Effector memory CD4-positive, alpha-beta T cell (primary cell): ENCODE measurements around the gene PPA1.
"Not testable (repeated sequence)": the region's sequence is repeated elsewhere in the genome, so short reads cannot be mapped to it uniquely, and the experiment has no call there.

Source experiments
- DNase-seq, 3 donors: peaks; one replicate each; pipeline ENCODE4 v3.0.0-alpha.2; 2020
- H3K27ac ChIP-seq: 2 replicates; pipeline ENCODE4 v1.7.0; 2013; ENCODE audit warnings: mild to moderate bottlenecking, low read length, moderate library complexity; ENCODE audit not compliant: insufficient read depth, poor library complexity, severe bottlenecking
- H3K27me3 ChIP-seq: replicated peaks from 2 replicates; pipeline ENCODE4 v1.7.0; 2013; ENCODE audit warnings: mild to moderate bottlenecking, low read length; ENCODE audit not compliant: insufficient read depth, control insufficient read depth, poor library complexity, severe bottlenecking
- H3K36me3 ChIP-seq: 2 replicates; pipeline ENCODE4 v1.7.0; 2013; ENCODE audit warnings: mild to moderate bottlenecking, low read length, moderate library complexity; ENCODE audit not compliant: control insufficient read depth, insufficient read depth
- H3K4me1 ChIP-seq: 2 replicates; pipeline ENCODE4 v1.7.0; 2013; ENCODE audit warnings: low read length, mild to moderate bottlenecking; ENCODE audit not compliant: control insufficient read depth, insufficient read depth, poor library complexity, severe bottlenecking
- H3K4me3 ChIP-seq: 2 replicates; pipeline ENCODE4 v1.7.0; 2013; ENCODE audit warnings: low read length, low read depth, mild to moderate bottlenecking; ENCODE audit not compliant: insufficient read depth, poor library complexity, severe bottlenecking
- H3K9me3 ChIP-seq: 2 replicates; pipeline ENCODE4 v1.7.0; 2013; ENCODE audit warnings: mild to moderate bottlenecking, low read length, moderate library complexity; ENCODE audit not compliant: control insufficient read depth

The PPA1 gene

DNA sequence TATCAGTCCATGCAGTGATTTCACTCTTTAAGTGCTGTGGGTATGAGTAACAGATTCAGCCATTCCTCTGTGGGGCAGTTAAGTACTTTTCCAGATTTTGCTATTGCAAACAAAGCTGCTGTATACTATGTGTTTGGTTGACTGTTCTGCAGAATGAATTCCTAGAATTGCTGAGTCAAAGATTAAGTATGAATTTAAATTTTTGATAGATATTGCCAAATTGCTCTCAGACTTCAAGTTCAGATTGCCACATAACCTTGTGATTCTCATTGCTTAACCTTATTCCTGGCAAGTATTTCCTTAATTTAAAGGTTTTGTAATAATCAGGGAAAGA lies 41.3 kb downstream of the PPA1 start:
- Histone ChIP-seq H3K36me3 (no peaks in the 10 kb centered on the region), H3K4me1 (no peaks in the 10 kb centered on the region), H3K9me3 (no peaks in the 10 kb centered on the region), H3K27me3 (no peaks in the 10 kb centered on the region), H3K27ac (no peak overlapping the region), H3K4me3 (no peak overlapping the region)
- no peak for DNase-seq

DNA sequence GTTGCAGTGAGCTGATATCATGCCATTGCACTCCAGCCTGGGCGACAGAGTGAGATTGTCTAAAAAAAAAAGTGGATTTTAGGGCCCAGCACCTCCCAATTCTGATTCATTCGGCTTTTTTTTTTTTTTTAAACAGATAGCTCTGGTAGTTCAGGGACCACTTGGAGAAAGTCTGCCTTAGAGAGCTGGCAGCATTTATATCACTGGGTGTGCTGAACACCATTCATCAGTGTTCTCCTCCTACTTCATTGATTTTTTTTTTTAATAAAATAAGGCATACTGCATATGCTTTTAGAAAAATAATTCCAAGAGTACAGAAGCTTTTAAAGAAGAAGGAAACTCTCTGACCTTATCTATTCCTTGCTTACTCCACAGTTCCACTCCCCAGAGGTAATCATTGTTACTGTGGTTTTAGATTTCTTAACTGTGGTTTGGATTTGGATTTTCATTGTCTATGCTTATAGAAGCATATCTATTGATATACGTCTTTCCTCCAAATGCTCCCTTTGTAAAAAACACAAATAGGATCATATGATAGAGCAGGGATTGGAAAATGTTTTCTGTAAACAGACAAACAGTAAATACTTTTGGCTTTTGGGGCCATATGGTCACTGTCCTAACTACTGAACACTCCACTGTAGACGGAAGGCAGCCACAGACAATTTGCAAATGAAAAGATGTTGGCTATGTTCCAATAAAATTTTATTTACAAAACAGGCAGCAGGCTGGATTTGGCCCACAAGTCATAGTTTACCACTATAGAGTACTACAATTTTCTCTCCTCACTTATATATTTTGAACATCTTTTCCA lies 41.9 kb downstream of the PPA1 start:
- Histone ChIP-seq H3K27ac (no peak overlapping the region), H3K9me3 (no peaks in the 10 kb centered on the region), H3K27me3 (no peaks in the 10 kb centered on the region), H3K4me1 (no peaks in the 10 kb centered on the region), H3K36me3 (no peaks in the 10 kb centered on the region), H3K4me3 (no peak overlapping the region)
- DNase-seq, result no peak

GRCh38 chr10:70190581-70190980 lies 42.6 kb downstream of the PPA1 start:
- Histone ChIP-seq H3K27ac (no peak overlapping the region), H3K9me3 (no peaks in the 10 kb centered on the region), H3K36me3 (no peaks in the 10 kb centered on the region), H3K4me3 (no peak overlapping the region), H3K4me1 (no peaks in the 10 kb centered on the region), H3K27me3 (no peaks in the 10 kb centered on the region)
- no peak for DNase-seq

DNA sequence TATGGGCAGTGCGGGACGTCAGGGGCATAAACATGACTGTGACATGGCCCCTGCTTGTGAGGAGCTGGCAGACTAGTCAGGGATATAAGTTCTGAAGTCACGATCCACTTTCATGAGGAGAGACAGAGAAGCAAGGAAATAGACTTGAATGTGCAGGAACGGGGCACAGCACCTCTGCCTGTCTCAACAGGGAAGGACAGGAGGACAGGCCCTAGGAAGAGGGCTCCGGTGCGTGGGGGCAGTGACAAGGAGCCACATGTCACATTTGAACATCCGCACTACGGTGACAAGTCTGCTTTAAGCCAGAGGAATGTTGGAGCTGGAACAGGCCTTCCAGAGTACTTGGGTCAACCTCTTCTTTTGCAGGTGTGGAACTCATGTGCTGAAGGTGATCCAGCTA lies 43.1 kb downstream of the PPA1 start:
- Histone ChIP-seq H3K27ac (no peak overlapping the region), H3K9me3 (no peaks in the 10 kb centered on the region), H3K4me3 (no peak overlapping the region), H3K36me3 (no peaks in the 10 kb centered on the region), H3K4me1 (no peaks in the 10 kb centered on the region), H3K27me3 (no peaks in the 10 kb centered on the region)
- no peak for DNase-seq

- no peaks in the 10 kb centered on the region for H3K4me1 ChIP-seq
- no peak for DNase-seq
- H3K36me3 ChIP-seq, result no peaks in the 10 kb centered on the region
- H3K27ac ChIP-seq, result no peak overlapping the region
- no peaks in the 10 kb centered on the region for H3K27me3 ChIP-seq
- no peaks in the 10 kb centered on the region for H3K9me3 ChIP-seq
- no peak overlapping the region for H3K4me3 ChIP-seq
These were observed 44.5 kb downstream of the PPA1 start for GRCh38 chr10:70188768-70189167.

DNA sequence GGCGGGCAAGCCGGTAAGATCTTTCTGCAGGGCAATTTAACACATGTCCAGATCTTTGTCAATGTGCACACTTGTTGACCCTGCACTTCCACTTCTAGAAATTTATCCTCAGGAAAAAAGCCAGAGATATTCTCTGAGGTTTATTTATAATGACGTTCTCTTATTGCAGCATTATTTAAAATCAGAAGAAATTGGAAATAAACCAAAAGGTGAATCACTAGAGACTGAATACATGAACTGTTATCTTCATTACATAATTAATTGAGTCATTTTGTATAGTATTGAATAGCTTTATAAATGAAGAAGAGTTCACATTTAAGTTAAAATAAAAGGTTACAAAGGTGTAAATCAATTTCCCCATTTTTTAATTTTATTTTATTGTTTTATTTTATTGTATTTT lies 46.7 kb downstream of the PPA1 start:
- DNase-seq, result no peak
- Histone ChIP-seq H3K27ac (no peak overlapping the region), H3K27me3 (no peaks in the 10 kb centered on the region), H3K4me3 (no peak overlapping the region), H3K4me1 (no peaks in the 10 kb centered on the region), H3K36me3 (no peaks in the 10 kb centered on the region), H3K9me3 (no peaks in the 10 kb centered on the region)

- no peak for DNase-seq
- Histone ChIP-seq H3K4me1 (no peaks in the 10 kb centered on the region), H3K36me3 (no peaks in the 10 kb centered on the region), H3K27me3 (no peaks in the 10 kb centered on the region), H3K9me3 (no peaks in the 10 kb centered on the region), H3K27ac (no peak overlapping the region), H3K4me3 (no peak overlapping the region)
These were observed 47.1 kb downstream of the PPA1 start for GRCh38 chr10:70186090-70186489.

DNA sequence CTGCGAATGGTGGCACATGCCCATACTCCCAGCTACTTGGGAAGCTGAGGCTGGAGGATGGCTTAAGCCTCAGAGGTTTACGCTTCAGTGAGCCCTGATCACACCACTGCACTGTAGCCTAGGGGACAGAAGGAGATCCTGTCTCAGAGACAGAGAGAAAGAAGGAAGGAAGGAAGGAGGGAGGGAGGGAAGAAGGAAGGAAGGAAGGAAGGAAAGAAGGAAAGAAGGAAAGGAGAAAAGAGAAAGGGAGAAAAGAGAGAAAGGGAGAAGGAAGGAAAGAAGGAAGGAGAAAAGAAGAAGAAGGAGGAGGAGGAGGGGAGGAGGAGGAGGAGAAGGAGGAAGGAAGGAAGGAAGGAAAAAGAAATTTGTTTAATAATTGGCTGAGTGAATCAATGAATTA lies 49.9 kb downstream of the PPA1 start:
- H3K4me1 ChIP-seq, result no peaks in the 10 kb centered on the region
- no peaks in the 10 kb centered on the region for H3K9me3 ChIP-seq
- H3K27ac ChIP-seq, result no peak overlapping the region
- H3K27me3 ChIP-seq, result no peaks in the 10 kb centered on the region
- DNase-seq, result no peak
- H3K4me3 ChIP-seq, result no peak overlapping the region
- H3K36me3 ChIP-seq, result no peaks in the 10 kb centered on the region

DNA sequence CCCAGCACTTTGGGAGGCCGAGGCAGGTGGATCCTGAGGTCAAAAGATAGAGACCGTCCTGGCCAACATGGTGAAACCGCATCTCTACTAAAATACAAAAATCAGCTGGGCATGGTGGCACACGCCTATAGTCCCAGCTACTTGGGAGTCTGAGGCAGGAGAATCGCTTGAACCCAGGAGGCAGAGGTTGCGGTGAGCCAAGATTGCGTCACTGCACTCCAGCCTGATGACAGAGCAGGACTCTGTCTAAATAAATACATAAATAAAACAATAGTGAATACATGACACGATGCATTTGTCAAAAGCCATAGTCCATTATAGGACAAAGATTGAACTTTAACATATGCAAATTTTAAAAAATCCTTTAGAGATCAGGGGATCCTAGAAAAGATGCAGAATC lies 54.0 kb downstream of the PPA1 start:
- not testable (repeated sequence) for H3K9me3 ChIP-seq, H3K4me3 ChIP-seq, H3K27ac ChIP-seq, H3K27me3 ChIP-seq, DNase-seq, H3K36me3 ChIP-seq, H3K4me1 ChIP-seq

GRCh38 chr10:70178139-70178725 lies 55.0 kb downstream of the PPA1 start:
- DNase-seq, result no peak
- H3K27me3 ChIP-seq, result no peaks in the 10 kb centered on the region
- H3K4me1 ChIP-seq, result peaks cover 13% of the 10 kb centered on the region

More at GRCh38 chr10:70178139-70178725, 55.0 kb downstream of the PPA1 start:
- Histone ChIP-seq H3K36me3 (no peaks in the 10 kb centered on the region), H3K27ac (no peak overlapping the region), H3K4me3 (no peak overlapping the region), H3K9me3 (no peaks in the 10 kb centered on the region)
